Neural cell (in vitro differentiated cells): ENCODE measurements around the gene NMT1.

Experiments used
- EZH2 ChIP-seq: fragments of 200-600, 300-800 bp; shearing (Covaris generic), sonication (generic); IDR thresholded peaks from 2 replicates; pipeline ENCODE4 v1.6.1; 2014; ENCODE audit warnings: antibody characterized with exemption, low read length, borderline replicate concordance, mild to moderate bottlenecking; ENCODE audit not compliant: insufficient read depth, poor library complexity, severe bottlenecking
- POLR2AphosphoS5 ChIP-seq: IDR thresholded peaks from 2 replicates; pipeline ENCODE4 v1.6.1; 2012
- SMC3 ChIP-seq: fragments of 450-650 bp; conservative IDR thresholded peaks from 2 replicates; pipeline ENCODE4 v1.6.1; 2014; ENCODE audit warnings: antibody characterized with exemption, mild to moderate bottlenecking, moderate library complexity; ENCODE audit not compliant: poor library complexity
- TF ChIP-seq, protein P1 (sequence below): fragments of 450-650 bp; IDR thresholded peaks from 2 replicates; pipeline ENCODE4 v1.5.1; 2014; ENCODE audit warnings: antibody characterized with exemption, mild to moderate bottlenecking, moderate library complexity; ENCODE audit not compliant: poor library complexity, severe bottlenecking

DNA sequence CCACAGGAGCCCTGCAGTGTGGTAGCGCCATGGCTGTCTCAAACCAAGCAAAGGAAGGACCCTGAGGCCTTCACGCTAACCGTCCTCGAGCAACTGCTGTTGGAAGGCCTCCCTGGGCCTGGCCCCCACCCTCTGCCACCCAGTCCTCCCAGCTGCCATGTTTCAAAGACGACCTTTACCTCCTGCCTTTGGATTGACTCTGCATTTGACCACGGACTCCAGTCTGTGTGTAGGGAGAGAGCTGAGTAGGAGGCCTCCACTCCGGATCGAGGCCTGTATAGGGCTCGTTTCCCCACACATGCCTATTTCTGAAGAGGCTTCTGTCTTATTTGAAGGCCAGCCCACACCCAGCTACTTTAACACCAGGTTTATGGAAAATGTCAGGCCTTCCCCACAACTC lies 46.9 kb downstream of the NMT1 start:
- TF ChIP-seq, protein P1, sequence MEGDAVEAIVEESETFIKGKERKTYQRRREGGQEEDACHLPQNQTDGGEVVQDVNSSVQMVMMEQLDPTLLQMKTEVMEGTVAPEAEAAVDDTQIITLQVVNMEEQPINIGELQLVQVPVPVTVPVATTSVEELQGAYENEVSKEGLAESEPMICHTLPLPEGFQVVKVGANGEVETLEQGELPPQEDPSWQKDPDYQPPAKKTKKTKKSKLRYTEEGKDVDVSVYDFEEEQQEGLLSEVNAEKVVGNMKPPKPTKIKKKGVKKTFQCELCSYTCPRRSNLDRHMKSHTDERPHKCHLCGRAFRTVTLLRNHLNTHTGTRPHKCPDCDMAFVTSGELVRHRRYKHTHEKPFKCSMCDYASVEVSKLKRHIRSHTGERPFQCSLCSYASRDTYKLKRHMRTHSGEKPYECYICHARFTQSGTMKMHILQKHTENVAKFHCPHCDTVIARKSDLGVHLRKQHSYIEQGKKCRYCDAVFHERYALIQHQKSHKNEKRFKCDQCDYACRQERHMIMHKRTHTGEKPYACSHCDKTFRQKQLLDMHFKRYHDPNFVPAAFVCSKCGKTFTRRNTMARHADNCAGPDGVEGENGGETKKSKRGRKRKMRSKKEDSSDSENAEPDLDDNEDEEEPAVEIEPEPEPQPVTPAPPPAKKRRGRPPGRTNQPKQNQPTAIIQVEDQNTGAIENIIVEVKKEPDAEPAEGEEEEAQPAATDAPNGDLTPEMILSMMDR = no peak
- TF ChIP-seq SMC3 (no peak), POLR2AphosphoS5 (no peak), EZH2 (no peak)
